DND-41 (cell line): Measurements from ENCODE around the gene NPM1.

ENCODE experiments used
- EZH2 ChIP-seq: IDR thresholded peaks from 3 replicates; pipeline ENCODE4 v1.6.1; 2012; ENCODE audit warnings: borderline replicate concordance, low read depth, mild to moderate bottlenecking, moderate library complexity, low read length, inconsistent platforms; ENCODE audit not compliant: severe bottlenecking
- TF ChIP-seq, protein P1 (sequence below): IDR thresholded peaks from 2 replicates; pipeline ENCODE4 v1.5.1; 2012; ENCODE audit warnings: borderline replicate concordance, low read length, moderate library complexity, mild to moderate bottlenecking; ENCODE audit not compliant: poor library complexity, severe bottlenecking; ENCODE audit errors: extremely low read depth

DNA sequence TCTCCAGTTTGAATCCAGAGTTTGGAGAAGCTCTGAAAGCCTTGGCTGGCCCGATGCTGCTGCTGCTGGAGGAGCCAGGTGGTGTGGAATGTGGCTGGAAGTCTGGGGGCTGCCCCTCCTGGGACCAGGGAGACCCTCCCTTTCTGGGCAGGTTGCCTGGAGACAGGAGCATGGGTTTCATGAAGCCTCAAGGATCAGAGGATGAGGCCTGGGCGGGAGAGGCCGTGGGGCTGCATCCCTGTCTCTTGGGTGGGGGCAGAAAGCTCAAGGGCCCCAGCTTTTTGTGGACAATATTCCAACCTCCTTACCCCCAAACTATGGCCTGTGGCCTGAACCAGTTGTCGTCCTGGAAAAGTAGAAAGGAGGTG lies 41.9 kb downstream of the NPM1 start:
- TF ChIP-seq, protein P1, sequence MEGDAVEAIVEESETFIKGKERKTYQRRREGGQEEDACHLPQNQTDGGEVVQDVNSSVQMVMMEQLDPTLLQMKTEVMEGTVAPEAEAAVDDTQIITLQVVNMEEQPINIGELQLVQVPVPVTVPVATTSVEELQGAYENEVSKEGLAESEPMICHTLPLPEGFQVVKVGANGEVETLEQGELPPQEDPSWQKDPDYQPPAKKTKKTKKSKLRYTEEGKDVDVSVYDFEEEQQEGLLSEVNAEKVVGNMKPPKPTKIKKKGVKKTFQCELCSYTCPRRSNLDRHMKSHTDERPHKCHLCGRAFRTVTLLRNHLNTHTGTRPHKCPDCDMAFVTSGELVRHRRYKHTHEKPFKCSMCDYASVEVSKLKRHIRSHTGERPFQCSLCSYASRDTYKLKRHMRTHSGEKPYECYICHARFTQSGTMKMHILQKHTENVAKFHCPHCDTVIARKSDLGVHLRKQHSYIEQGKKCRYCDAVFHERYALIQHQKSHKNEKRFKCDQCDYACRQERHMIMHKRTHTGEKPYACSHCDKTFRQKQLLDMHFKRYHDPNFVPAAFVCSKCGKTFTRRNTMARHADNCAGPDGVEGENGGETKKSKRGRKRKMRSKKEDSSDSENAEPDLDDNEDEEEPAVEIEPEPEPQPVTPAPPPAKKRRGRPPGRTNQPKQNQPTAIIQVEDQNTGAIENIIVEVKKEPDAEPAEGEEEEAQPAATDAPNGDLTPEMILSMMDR = no peak
- TF ChIP-seq EZH2 = no peak
